NCI-H345 treated with DMSO at 0.1 percent for 48 hours (cell line): ENCODE data around the gene SH3RF1.

ENCODE experiments used
- DNase-seq: peaks from one replicate; lab custom pipeline; 2025; ENCODE audit not compliant: unreplicated experiment; lab: John Stamatoyannopoulos, UW

Gene SH3RF1

DNA sequence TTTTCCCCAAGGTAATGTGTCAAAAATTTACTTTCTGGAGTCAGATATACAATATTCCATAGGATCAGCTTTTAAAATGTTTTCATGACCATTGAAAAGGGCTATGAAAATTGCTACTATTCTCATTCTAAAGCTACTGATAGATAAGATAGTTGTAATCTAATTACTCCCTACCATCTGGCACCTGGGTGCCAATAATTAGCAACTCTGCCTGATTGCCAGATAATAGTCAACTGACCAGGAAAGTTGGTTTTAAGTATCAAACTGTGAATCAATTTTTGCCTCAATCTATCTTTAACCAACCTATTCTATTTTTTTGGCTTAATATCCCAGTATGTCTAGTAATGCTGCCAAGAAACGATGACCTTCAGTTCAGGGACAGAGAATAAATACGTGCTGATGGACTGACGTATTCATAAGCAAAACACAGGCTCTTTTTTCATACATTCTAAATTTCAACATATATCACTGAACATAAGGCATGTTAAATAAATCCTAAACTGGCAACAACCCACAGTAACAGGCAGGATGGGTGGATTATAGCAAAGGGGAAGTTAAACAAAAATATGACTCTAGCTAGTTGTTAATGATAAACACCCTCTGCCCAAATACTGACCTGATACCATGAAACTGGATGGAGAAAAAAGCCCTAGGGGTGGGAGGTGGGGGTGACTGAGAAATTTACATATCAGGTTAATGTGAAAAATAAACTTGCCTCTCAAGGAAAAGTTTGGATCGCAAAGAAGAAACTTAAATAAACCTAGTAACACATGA is 18.2 kb downstream of the SH3RF1 start:
- DNase-seq: no peak

DNA sequence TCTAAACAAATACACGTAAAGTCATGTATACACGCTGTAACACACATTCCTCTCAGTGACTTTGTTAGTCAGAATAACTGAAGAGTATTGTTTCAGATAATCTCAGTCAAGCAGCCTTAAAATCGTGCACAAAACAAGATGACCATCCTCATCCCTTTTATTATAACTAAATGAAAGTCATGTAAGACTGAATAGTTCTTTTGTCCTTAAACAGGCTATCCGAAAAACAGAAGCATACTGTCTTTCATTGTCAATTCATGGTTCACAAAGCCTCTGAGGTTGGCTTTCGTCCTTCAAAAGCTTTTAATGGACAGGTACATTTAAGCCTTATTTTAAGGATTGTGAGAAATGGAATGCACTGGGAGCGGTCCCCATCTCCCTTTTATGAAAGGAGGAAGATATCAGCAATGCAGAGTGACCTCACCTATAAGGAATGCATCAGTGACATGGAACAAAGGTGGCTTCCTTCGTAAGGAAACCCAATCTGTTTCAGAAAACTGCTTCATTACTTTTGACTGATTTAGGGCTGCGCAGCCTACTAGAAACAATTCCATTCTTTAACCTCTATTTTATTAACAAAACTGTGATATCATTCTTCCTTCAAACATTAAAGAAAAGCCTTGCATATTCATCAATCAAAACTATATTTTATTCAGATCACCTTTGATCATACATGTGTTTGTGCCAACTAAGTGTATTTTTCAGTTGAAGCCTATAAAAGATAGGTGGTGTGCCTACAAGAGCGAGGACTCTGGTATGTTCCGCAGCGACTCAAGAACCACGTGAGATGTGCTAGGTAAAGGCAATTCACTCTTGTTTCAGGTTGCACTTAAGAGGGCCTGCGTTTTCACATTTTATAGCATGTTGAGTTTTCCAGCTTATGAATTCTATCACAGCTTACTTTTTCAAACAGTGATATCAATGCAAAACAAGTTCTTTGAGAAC is 19.2 kb downstream of the SH3RF1 start:
- DNase-seq: no peak

DNA sequence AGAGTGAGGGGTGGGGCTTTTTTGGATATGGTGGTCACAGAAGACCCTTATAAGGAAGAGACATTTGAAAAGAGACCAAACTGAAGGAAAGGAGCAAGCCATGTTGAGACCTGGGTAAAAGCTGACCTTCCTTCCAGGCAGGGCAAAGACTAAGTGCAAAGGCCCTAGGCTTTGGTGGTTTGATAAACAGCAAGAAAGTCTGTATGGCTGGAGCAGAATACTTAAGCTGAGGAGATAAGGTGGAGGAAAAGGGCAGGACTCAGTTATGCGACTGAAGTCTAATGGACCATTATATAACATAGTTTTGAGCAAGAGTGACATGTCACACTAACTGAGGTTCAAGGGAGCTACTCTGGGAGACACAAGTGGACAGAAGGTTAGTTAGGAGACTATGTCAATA is 20.0 kb downstream of the SH3RF1 start:
- DNase-seq: no peak

DNA sequence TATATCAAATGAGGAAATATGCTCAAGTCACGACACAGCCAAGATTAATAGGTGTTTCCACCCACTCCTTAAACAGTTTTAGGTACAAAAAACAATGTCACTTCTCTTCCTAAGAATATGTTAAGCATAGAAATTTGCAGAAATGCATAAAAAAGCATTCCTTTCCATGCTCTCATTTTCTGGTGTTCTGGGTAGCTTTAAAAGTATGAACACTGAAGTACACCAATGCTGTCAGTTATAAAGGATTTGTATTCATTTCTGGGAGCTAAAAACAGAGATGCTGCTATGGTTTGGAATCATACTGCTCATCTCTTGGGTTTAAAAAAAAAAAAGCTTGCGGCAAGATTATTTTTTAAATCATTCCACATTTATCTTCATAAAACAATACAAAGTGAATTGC is 20.8 kb downstream of the SH3RF1 start:
- no peak for DNase-seq

DNA sequence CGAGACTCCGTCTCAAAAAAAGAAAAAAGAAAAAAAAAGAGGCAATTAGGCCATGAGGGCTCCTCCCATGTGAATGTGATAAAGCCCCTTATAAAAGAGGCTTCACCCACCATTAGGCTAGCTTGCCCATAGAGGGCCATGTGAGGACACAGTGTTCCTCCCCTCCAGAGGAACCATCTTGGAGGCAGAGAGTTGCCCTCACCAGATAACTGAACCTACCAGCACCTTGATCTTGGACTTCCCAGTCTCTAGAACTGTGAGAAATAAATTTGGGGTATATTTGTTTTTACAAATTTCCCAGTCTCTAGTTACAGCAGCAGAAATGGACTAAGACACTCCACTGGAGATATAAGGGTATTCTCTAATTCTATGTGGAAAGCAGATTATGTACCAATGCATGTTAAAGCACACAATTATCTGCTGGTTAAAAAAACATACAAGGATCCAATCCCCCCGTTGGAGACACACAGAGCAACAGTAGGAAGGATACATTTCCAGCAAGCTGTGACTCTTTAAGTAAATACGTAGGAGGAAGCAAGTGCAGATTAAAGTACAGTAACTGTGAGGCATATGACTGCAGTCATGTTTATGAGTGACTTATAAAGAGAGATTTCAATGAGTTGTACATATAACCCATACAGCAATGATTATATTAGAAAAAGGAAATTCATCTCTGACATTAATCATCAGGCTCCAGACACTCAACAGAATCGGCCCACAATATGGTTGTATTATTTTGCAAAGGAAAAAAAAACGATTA is 21.4 kb downstream of the SH3RF1 start:
- no peak for DNase-seq

DNA sequence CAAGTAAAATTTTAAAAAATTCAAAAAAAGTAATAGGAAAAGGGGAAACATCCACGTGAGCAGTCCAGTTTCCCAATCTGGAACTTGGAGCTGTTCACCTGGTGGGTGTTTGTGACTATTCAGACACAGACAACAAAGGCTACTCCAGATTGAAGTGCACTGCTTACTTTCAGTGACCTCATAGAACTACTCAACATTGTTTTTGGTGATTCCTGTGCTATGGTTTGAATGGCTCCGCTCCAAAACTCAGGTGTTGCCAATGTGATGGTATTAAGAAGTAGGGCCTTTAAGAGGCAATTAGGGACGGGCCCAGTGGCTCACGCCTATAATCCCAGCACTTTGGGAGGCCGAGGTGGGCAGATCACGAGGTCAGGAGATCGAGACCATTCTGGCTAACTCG is 22.1 kb downstream of the SH3RF1 start:
- DNase-seq: no peak

DNA sequence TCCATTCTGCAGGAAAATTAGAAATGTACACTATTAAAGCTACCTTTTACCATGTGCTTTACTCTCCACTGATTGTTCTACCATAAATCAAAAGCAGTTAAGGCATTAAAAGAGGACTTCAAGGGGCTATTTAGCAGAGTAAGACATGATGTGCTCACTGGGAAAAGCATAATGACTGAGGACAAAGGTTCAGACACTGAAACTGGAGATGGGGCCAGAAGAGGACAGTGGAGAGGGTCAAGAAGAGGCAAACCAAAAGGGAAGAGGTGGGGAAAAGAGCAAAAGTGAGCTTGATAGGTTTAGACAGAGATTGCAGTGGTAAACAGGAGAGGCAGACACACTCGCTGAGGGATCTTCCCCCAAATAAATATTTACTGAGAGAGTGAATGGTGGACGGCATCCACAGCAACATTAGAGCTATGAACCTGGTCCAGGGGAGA is 23.8 kb downstream of the SH3RF1 start:
- DNase-seq: no peak

DNA sequence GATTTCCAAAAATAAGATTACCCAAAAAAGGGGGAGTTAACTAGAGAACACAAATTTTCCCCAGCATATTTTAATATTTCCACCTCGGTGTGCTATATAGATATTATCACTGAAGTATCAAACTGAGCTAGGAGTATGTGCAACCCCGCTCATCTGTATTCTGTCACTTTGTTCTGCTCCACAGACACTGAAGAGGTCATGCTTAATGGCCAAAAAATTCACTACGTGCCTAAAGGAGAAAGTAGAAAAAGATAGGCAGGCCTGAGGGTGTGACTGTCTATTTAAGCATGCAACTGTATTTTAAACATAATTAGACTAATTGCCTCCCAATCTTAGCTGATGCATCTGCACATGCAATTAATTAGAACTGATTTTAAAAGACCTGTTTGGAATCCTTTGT is 24.5 kb downstream of the SH3RF1 start:
- DNase-seq: no peak

DNA sequence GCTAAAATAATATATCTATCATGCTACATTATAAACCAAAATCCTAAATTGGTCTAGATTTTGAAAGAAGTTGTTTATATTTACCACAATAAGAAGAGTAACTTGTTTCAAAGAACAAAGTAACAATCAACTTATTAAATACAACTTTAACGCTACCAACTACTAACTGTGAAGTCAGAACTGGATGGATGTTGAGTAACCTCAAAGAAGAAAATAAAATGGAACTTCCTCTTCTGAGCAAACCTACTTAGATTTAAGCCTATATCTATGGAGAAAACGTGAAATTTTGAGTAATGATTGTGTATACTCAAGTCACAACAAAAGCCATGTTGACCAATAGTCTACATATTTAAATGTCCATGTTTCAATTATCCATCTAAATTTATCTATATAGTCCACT is 25.7 kb downstream of the SH3RF1 start:
- DNase-seq: no peak

DNA sequence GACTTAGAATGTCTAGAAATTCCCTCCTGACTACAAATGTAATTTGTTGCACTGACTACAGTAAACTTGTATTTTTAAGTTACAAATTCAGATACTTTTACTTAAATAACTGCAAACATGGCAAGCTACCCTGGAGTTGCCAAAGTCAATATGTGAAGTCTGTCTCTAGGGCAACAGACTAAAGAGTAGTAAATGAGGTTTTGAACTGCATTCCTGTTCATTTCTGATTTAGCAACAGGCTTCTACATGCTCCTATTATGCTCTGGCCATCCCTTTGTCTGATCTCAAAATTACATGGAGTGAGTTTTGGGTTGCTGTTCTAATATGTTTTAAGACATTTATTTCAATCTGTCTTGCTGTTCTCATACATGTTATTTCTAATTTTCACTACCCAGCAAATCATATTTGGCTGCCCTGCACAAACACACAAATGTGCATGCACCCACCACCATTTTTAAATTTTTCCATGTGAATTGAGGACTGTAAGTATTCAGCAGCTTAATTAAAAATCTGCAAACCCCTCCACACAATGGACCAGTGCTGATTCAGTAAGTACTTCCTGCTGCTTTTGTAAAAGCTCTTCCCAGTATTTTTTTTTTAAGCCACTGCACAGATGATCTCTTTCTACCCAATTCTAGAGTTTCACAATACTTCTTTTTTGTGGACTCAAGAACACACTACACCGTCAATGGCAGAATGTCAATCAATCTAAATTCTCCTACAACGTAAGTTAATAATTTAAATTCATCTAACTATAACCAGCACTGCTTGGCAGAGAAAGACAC is 26.7 kb downstream of the SH3RF1 start:
- DNase-seq: no peak

DNA sequence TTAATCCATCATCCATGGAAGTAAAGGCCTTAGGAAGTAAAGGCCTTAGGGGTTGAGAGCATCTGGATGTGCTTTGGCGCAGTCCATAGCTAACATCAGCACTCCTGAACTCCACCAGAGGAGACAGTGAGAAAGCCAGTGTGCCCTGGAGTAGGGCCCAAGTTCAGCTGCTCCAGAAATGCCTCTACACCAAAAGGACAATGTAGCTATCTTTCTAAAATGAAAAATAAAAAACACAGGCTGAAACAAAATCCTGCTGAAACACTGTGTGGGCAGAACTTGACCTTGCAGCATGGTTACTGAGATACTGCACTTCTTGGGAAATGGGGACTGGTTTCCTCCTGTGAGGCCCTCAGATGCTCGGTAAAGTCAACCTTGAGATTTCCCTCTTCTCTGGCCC is 29.3 kb downstream of the SH3RF1 start:
- no peak for DNase-seq

DNA sequence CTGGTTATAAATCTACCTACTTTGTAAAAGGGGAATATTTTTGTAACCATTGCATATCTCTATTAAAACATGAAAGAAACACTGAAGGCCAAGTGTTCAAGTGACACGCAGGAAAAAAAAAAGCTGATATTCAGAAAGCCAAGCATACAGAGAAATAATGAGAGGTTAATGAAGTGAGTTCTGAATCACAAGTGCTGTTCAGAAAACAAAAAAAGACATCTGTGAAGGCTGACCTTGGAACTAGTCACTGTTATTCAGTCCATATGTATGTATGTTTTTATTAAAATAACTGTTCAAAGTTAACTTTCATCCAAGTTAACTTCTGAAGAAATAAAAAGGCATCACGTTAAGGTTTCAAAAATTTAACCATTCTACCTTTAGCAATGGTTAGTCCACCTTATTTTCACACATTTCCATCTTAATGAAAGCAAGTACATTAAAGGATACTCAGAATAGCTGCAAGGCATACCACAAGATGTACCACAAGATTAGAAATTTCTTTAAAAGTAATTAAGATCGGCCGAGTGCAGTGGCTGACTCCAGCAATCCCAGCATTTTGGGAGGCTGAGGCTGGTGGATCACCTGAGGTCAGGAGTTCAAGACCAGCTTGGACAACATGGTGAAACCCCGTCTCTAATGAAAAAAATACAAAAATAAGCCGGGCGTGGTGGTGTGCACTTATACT is 31.4 kb downstream of the SH3RF1 start:
- DNase-seq: no peak

DNA sequence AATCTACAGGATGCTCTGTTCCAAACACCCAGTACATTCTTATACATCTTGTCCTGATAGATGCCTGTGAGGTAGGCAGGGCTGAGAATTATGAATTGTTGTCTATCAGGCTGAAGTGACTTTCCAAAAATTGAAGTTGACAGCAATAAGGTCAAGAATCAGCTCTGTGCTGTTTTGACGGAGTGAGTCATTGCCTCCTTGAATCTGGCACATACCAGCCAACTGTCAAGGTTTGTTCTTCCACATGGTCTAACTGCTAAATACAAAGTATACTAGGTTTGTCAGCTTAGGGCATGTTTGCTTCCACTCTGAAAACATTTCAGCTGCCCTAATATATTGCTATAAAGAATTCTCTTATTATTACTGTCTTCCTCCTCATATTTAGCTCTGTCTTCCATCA is 32.3 kb downstream of the SH3RF1 start:
- DNase-seq: no peak

DNA sequence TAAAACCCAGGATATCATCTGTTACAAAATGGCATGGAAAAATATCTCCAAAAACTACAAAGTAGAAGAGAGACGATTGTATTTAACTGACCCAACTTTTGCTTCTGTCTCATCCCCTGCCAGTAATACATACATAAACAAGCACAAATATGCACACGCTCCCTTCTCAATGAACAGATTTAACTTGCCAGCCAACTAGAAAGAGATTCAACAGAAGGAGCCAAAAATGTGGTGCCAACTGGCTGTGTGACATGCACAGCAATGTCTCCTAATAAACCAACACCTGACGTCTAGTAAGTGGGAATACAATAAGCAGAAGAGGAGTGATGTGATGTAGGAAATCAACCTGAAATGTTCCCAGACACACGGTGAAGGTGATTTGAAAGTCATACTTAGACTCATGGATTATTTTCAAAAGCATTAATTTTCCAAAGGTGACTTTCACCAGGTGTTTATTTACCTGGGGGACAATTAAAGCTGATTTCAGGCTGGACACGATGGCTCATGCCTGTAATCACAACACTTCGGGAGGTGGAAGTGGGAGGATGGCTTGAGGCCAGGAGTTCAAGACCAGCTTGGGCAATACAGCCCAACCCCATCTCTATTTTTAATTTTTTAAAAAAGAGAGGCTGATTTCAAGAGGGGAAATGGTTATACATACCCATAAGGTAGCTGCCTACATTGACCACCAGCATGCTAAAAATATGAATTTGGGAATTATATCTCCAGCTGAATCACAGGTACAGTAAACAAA is 33.7 kb downstream of the SH3RF1 start:
- no peak for DNase-seq

DNA sequence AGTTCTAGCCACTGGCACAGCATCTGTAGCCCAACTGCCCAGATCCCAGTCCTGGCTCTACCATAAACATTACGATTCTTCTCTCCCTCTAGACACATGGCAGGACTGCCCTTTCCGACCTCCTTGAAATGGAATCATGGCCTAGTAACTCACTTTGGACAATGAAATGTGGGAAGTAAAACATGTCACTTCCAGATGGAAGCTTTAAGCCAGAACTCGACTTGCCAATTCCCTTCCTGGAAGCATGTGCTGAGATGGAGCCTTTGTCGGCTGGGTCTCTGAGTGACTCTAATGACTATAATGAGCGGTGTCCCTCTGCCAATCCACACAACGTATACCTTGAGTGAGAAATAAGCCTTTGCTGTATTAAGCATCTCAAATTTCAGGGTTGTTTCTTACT is 34.7 kb downstream of the SH3RF1 start:
- no peak for DNase-seq

DNA sequence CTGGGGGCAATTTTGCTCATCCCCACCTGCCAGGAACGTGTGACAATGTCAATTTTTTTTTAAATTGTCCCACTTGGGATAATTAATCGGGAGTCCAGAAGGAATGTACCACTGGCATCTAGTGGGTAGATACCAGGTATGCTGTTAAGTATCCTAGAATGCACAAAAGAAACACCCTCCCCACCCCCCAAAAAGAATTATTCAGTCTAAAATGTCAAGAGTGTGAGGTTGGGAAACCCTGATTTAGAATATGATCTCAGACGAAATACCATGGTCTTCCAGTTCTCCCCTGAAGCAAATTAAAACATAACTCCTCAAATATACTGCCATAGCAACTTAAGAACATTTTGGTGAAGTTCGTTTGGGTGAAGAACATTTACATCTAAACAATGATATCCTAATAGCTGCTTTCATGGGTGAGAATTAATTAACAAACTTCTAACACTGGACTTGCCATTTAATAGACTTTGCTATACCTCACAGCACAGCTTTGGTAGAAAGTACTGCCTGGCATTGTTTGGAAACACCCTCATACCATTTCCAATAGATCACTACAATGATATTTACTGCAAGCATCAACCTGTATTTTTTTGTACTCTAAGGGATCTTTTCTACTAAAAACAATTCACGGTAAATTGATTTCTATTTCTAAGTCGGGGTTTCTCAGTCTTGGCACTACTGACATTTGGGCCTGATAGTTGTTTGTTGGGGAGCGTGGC is 36.5 kb downstream of the SH3RF1 start:
- no peak for DNase-seq

DNA sequence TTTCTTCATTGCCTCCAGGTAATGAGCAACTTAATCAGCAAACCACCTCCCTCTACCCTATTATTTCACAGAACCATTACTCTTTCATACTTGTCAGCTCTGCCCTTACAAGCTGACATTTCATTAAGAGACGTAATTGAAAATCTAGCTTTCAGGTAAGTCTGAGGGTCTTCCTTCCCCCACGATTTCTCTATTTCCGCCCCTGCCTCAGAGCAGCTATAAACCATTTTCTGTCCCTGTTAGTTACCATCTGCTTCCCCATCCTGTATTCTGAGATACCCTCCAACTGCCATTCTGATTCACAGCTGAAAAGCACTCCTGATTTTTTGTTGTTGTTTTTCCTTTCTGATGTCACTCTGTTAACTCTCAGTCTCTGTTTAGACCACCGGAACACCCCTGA is 37.1 kb downstream of the SH3RF1 start:
- no peak for DNase-seq

DNA sequence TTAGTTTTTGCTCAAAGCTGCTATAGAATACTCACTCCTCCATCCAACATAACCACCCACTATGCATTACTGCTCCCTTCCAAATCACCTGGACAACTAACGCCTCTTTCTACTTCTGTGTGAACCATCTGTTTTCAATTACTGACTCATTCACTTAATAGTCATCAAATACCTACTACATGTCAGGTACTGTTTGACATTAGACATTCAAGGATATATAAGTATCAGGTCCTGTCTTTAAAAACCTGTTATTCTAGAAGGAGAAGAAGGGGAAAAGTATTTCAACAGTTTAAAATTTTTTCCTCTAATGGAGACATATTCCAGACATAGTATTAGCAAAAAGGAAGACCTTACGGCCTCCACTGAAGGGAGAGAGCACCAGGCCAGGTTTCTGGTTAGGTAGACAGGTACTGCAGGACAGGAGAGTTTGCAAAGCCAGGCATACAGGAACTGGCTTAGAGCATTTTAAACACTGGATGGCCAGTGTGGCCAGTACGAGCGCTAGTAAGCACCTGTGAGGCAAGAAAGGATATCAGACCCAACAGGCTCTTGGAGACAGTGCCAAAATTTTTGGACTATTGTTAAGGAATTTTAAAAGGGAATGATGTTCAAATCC is 39.0 kb downstream of the SH3RF1 start:
- no peak for DNase-seq
